Ishikawa (cell line): ENCODE results near the gene CCDC13.

Experiments
- CEBPB ChIP-seq: IDR thresholded peaks from 2 replicates; pipeline ENCODE4 v1.6.1; 2012
- CREB1 ChIP-seq: IDR thresholded peaks from 2 replicates; pipeline ENCODE4 v1.6.1; 2012; ENCODE audit warnings: low read depth
- EGR1 ChIP-seq: IDR thresholded peaks from 2 replicates; pipeline ENCODE4 v1.6.1; 2012
- EP300 ChIP-seq: IDR thresholded peaks from 2 replicates; pipeline ENCODE4 v1.6.1; 2012; ENCODE audit warnings: borderline replicate concordance
- FOXM1 ChIP-seq: IDR thresholded peaks from 2 replicates; pipeline ENCODE4 v1.6.1; 2012; ENCODE audit warnings: low read depth, borderline replicate concordance
- MAX ChIP-seq: IDR thresholded peaks from 2 replicates; pipeline ENCODE4 v1.6.1; 2012
- NFIC ChIP-seq: IDR thresholded peaks from 2 replicates; pipeline ENCODE4 v1.6.1; 2012
- RAD21 ChIP-seq: IDR thresholded peaks from 2 replicates; pipeline ENCODE4 v1.6.1; 2012; ENCODE audit warnings: low read depth
- REST ChIP-seq: IDR thresholded peaks from 2 replicates; pipeline ENCODE4 v1.6.1; 2012; ENCODE audit warnings: low read depth, mild to moderate bottlenecking
- TAF1 ChIP-seq: IDR thresholded peaks from 2 replicates; pipeline ENCODE4 v1.6.1; 2012; ENCODE audit warnings: low read depth, mild to moderate bottlenecking
- TCF12 ChIP-seq: IDR thresholded peaks from 2 replicates; pipeline ENCODE4 v1.6.1; 2012; ENCODE audit warnings: low read depth
- TEAD4 ChIP-seq: IDR thresholded peaks from 2 replicates; pipeline ENCODE4 v1.6.1; 2012
- USF1 ChIP-seq: IDR thresholded peaks from 2 replicates; pipeline ENCODE4 v1.6.1; 2012
- YY1 ChIP-seq: IDR thresholded peaks from 2 replicates; pipeline ENCODE4 v1.6.1; 2012; ENCODE audit warnings: low read depth
- ZBTB7A ChIP-seq: IDR thresholded peaks from 2 replicates; pipeline ENCODE4 v1.6.1; 2012; ENCODE audit warnings: low read depth

The CCDC13 gene

DNA sequence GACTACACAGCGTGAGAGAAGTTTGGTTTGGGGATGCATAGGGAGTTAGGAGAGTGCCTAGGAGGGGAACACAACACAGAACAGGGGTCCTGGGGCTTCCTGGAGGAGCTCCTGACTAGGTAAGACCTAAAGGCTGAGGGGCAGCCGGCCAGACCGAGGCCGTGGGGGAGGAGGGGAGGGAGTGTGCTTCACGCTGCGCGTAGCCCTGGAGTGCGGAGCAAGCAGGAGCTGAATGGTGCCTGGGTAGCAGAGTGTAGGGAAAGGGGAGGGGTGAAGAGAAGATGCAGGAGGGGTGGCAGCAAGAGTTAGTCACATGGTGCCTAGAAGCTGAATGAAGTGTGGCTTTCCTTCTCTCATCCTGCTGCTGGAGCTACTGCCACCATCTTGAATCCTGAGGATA lies 38.0 kb downstream of the CCDC13 start:
- TF ChIP-seq FOXM1 (no peak), NFIC (no peak), CREB1 (no peak), ZBTB7A (no peak)

- TF ChIP-seq CEBPB (no peak), CREB1 (no peak), REST (no peak)
Observed at GRCh38 chr3:42734263-42734860, 38.7 kb downstream of the CCDC13 start.

- TF ChIP-seq MAX = no peak
- TF ChIP-seq USF1 = no peak
- no peak for TF ChIP-seq TCF12
- TF ChIP-seq REST = no peak
- TF ChIP-seq RAD21 = no peak
- no peak for TF ChIP-seq EP300
- no peak for TF ChIP-seq FOXM1
- no peak for TF ChIP-seq TEAD4
- TF ChIP-seq TAF1 = no peak
- TF ChIP-seq CREB1 = no peak
- no peak for TF ChIP-seq CEBPB
Observed at GRCh38 chr3:42733501-42734262, 39.4 kb downstream of the CCDC13 start.

DNA sequence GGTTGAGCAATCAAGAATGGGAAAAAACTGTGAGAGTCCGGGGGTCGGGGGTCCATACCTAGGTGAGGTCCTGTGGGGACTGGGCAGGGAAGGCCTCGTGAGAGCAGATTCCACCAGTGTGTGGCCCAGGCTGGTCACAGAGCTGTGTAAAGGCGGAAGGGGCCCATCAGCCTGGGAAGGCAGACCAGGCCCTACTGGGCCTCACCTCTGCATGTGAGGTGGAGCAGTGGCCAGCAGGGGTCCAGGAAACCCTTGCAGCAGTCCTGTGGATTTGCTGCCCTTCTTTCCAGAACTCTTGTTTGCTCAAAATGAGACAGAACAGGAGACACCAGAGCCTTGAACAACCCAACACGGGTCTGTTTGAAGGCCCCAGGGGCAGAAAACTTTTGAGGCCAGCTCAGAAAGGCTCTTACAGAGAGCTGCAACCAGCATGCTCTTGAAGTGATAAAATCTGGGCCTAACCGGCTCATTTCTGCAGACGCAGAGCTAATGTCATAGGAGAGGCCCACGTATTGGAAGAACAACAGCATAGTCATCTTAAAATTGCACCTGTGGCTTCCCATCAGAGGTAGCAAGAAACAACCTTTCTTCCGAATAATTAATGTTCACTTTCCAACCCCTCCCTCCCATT lies 40.1 kb downstream of the CCDC13 start:
- TF ChIP-seq EGR1 (no peak), MAX (no peak), EP300 (no peak), RAD21 (no peak), TAF1 (no peak), CREB1 (no peak), REST (no peak), USF1 (no peak), TCF12 (no peak), FOXM1 (no peak), YY1 (no peak), TEAD4 (no peak), NFIC (no peak), ZBTB7A (no peak), CEBPB (no peak)
